GM18519 (cell line): ENCODE measurements around the gene KCNJ8.

Experiments
- ATAC-seq: cut with Tn5 transposase; IDR thresholded peaks from one replicate; pipeline ENCODE4 v1.9.1; 2021; ENCODE audit warnings: mild to moderate bottlenecking, moderate library complexity; ENCODE audit not compliant: unreplicated experiment, low FRiP score

KCNJ8 gene

DNA sequence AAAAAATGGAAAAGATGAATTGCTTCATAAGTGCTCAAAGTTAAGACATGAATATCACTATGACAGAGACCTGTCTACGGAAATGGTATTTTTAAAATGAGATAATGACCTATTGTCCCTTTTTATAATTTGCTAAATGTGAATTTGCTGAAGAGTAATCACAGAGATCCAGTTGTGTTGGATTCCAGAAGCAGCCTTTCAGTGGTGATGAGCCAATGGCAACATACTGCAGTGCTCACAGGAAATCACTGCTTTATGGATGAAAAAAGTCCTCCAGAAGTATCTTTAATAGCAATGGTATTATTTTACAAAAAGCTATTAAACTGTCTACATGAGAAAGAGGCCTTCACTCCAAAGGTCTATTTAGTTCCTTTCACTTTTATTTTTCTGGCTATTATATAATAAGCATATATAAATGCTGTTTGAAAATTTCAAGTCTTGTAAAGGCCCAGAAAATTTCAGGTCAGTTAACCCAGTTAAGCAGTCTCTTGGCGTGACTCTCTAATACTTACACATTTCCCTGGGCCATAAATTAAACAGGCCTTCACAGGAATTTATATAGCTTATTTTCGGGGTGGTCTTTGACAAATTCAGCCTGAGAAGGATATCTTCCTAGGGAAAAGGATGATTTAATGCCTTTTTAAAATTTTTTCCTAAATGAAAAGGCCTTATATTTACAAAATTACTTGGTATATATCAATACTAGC lies 55.4 kb downstream of the KCNJ8 start:
- no peak for ATAC-seq

DNA sequence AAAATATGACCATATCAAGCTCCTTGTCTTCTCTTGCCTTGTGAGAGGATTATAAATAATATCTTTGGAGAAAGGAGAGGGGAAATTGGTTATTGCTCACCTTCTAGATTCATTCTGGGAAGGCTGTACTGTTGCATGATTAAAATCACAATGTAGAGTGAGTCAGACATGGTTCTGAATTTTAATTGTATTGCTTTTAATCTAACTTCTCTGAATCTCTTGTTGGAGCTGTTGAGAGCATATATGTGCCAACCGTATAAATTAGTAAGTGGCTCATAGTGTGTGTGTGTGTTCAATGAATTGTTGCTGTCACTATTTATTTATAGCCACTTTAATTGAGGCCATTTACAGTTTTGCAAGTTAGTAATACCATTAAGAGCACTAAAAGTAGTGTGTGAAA lies 56.1 kb downstream of the KCNJ8 start:
- ATAC-seq: no peak

DNA sequence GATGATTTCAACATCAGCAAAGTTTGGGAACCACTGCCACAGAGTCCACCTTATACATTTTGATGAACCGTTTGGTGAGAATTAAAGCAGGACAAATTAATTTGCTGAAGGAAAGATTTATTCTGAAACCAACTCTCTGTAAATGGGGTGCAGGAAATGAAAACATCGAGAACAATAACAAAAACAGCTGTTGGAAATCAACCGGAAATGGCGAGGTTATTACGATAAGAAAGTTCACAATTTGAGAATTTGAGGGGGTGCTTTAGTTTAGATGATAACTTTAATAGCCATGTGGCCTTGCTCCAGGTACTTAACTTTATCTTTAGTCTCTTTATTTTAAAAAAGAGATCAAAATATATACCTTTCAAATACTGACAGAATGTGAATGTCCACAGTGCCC lies 56.7 kb downstream of the KCNJ8 start:
- no peak for ATAC-seq

DNA sequence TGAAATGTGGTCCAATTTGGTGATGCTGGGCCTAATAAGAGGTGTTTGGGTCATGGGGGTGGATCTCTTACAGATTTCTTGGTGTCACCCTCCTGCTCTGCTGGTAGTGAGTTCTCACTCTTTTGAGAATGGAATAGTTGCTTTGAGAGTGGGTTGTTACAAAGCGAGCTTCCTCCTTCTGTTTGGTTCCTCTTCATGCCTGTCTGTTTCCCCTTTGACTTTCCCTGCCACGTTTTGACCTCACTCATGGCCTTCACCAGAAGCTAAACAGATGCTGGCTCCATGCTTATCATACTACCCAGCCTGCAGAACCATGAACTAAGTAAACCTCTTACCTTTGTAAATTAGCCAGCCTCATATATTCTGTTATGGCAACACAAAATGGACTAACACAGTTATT lies 59.1 kb downstream of the KCNJ8 start:
- no peak for ATAC-seq
